Endodermal cell (in vitro differentiated cells): ENCODE results near the gene DTNA. TPM values are rescaled to one million over a fixed set of nuclear protein-coding genes. Genes with fewer than 3 reads are reported as not detected.
"Not testable (repeated sequence)": the region's sequence is repeated elsewhere in the genome, so short reads cannot be mapped to it uniquely, and the experiment has no call there.

ENCODE experiments used
- DNase-seq: peaks from one replicate; pipeline ENCODE4 v3.0.0-alpha.2; 2017
- H3K27ac ChIP-seq: 2 replicates; pipeline ENCODE4 v1.5.1; 2013; ENCODE audit warnings: mild to moderate bottlenecking, low read depth, low read length, moderate library complexity
- H3K27me3 ChIP-seq: 2 replicates; pipeline ENCODE4 v1.6.1; 2013; ENCODE audit warnings: mild to moderate bottlenecking, low read length, moderate library complexity; ENCODE audit not compliant: insufficient read depth, control insufficient read depth, poor library complexity, severe bottlenecking
- H3K36me3 ChIP-seq: 2 replicates; pipeline ENCODE4 v1.7.0; 2013; ENCODE audit warnings: mild to moderate bottlenecking, low read length, moderate library complexity; ENCODE audit not compliant: control insufficient read depth, insufficient read depth
- H3K4me1 ChIP-seq: one replicate; pipeline ENCODE4 v1.7.0; 2013; ENCODE audit warnings: low read length; ENCODE audit not compliant: control insufficient read depth, insufficient read depth
- H3K4me3 ChIP-seq: 2 replicates; pipeline ENCODE4 v1.5.1; 2013; ENCODE audit warnings: mild to moderate bottlenecking, low read length, moderate library complexity
- H3K9ac ChIP-seq: 2 replicates; pipeline ENCODE4 v1.6.1; 2013; ENCODE audit warnings: mild to moderate bottlenecking, low read length, moderate library complexity; ENCODE audit not compliant: poor library complexity, severe bottlenecking; ENCODE audit errors: extremely low read depth
- H3K9me3 ChIP-seq: 2 replicates; pipeline ENCODE4 v1.6.1; 2013; ENCODE audit warnings: mild to moderate bottlenecking, low read length, moderate library complexity; ENCODE audit not compliant: control insufficient read depth
- H3K27ac Mint-ChIP-seq: 2 replicates; pipeline ENCODE4 v1.8.0; 2020; ENCODE audit warnings: mixed read lengths
- H3K27me3 Mint-ChIP-seq: 2 replicates; pipeline ENCODE4 v1.8.0; 2021; ENCODE audit warnings: mild to moderate bottlenecking, mixed read lengths; ENCODE audit not compliant: insufficient read depth
- H3K36me3 Mint-ChIP-seq: 2 replicates; pipeline ENCODE4 v1.8.0; 2020; ENCODE audit warnings: low read depth, mixed read lengths
- H3K4me1 Mint-ChIP-seq: 2 replicates; pipeline ENCODE4 v1.8.0; 2020; ENCODE audit warnings: mixed read lengths
- H3K4me3 Mint-ChIP-seq: 2 replicates; pipeline ENCODE4 v1.8.0; 2020; ENCODE audit warnings: mild to moderate bottlenecking, moderate library complexity, mixed read lengths
- H3K9me3 Mint-ChIP-seq: 2 replicates; pipeline ENCODE4 v1.8.0; 2020; ENCODE audit warnings: mild to moderate bottlenecking, mixed read lengths
- WGBS, 2 experiments: methylation state at CpG; one replicate each; pipeline versions ENCODE4 v1.1.5 to v1.1.7; 2013; ENCODE audit warnings: missing lambda C conversion rate in 2 of 2, mixed read lengths in 1 of 2; ENCODE audit not compliant: insufficient coverage in 1 of 2, insufficient read length in 1 of 2; 5-methylcytosine and 5-hydroxymethylcytosine counted together
- total RNA-seq, 2 donors: library from RNA; stranded (reverse); fragmentation: NEBNext Ultra II Directional in 1 of 2; extraction: Animal tissue kit (Norgen Biotek cat#: 25700) in 1 of 2; gene quantifications; 2 replicates in 1 of 2; 3 replicates in 1 of 2; pipeline ENCODE4 v1.2.1, GENCODE V29; 2021
- TF ChIP-seq, protein P1 (sequence below): fragments of 200-600 bp; sonication (generic); conservative IDR thresholded peaks from 2 replicates; pipeline ENCODE4 v1.5.0; 2021; ENCODE audit warnings: antibody characterized with exemption, mild to moderate bottlenecking

DTNA gene
- total RNA-seq, 2 donors from 2014 or later: 45.6 to 51.6 TPM

DNA sequence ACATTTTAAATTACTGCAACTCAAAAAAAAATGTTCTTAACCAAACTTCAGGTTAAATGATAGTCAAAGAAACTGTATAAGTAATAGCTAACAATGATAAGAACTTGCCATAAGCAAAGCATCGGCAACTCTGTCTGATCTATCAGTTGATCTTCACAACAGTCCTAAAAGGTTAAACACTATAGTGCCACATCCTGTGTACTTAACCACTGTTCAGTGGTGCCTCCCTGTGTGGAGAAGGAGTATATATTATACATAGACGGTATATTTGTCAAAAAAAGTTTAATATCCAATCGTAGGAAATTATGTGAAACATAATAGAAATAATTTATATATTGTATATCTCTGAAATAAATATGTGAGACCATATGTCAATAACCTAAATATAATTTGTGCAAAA lies 13.0 kb downstream of the DTNA start:
- TF ChIP-seq, protein P1, sequence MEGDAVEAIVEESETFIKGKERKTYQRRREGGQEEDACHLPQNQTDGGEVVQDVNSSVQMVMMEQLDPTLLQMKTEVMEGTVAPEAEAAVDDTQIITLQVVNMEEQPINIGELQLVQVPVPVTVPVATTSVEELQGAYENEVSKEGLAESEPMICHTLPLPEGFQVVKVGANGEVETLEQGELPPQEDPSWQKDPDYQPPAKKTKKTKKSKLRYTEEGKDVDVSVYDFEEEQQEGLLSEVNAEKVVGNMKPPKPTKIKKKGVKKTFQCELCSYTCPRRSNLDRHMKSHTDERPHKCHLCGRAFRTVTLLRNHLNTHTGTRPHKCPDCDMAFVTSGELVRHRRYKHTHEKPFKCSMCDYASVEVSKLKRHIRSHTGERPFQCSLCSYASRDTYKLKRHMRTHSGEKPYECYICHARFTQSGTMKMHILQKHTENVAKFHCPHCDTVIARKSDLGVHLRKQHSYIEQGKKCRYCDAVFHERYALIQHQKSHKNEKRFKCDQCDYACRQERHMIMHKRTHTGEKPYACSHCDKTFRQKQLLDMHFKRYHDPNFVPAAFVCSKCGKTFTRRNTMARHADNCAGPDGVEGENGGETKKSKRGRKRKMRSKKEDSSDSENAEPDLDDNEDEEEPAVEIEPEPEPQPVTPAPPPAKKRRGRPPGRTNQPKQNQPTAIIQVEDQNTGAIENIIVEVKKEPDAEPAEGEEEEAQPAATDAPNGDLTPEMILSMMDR: no peak
- Histone ChIP-seq H3K4me3 (no peak overlapping the region), H3K4me1 (peaks cover 7% of the 10 kb centered on the region), H3K27me3 (no peaks in the 10 kb centered on the region), H3K27ac (no peak overlapping the region), H3K36me3 (no peaks in the 10 kb centered on the region), H3K9me3 (peaks cover 11% of the 10 kb centered on the region), H3K9ac (no peak overlapping the region)
- Mint-ChIP-seq H3K9me3 (peaks cover 21% of the 10 kb centered on the region), H3K27ac (no peak overlapping the region), H3K36me3 (peaks cover 14% of the 10 kb centered on the region), H3K27me3 (no peaks in the 10 kb centered on the region), H3K4me3 (no peak overlapping the region), H3K4me1 (peaks cover 24% of the 10 kb centered on the region)
- 100% methylated on average over 1 of the region's 3 CpGs; no CpG with 5 or more reads in 1 of the 2 experiments for WGBS, 2 experiments
- no peak for DNase-seq

DNA sequence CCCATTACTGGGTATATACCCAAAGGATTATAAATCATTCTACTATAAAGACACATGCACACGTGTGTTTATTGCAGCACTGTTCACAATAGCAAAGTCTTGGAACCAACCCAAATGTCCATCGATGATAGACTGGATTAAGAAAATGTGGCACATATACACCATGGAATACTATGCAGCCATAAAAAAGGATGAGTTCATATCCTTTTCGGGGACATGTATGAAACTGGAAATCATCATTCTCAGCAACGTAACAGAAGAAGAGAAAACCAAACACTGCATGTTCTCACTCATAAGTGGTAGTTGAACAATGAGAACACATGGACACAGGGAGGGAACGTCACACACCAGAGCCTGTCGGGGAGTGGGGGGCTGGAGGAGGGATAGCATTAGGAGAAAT lies 15.6 kb downstream of the DTNA start:
- H3K9ac ChIP-seq, H3K27me3 ChIP-seq, H3K27ac ChIP-seq, DNase-seq, H3K36me3 ChIP-seq, H3K4me3 Mint-ChIP-seq, H3K4me3 ChIP-seq, H3K27ac Mint-ChIP-seq, H3K27me3 Mint-ChIP-seq: not testable (repeated sequence)
- WGBS, 2 experiments: 90 to 96% methylated on average over 4 to 6 of the region's 6 CpGs
- Mint-ChIP-seq H3K9me3 (peaks cover 21% of the 10 kb centered on the region), H3K4me1 (peaks cover 32% of the 10 kb centered on the region), H3K36me3 (peaks cover 14% of the 10 kb centered on the region)
- peaks cover 11% of the 10 kb centered on the region for H3K9me3 ChIP-seq
- H3K4me1 ChIP-seq: peaks cover 14% of the 10 kb centered on the region

DNA sequence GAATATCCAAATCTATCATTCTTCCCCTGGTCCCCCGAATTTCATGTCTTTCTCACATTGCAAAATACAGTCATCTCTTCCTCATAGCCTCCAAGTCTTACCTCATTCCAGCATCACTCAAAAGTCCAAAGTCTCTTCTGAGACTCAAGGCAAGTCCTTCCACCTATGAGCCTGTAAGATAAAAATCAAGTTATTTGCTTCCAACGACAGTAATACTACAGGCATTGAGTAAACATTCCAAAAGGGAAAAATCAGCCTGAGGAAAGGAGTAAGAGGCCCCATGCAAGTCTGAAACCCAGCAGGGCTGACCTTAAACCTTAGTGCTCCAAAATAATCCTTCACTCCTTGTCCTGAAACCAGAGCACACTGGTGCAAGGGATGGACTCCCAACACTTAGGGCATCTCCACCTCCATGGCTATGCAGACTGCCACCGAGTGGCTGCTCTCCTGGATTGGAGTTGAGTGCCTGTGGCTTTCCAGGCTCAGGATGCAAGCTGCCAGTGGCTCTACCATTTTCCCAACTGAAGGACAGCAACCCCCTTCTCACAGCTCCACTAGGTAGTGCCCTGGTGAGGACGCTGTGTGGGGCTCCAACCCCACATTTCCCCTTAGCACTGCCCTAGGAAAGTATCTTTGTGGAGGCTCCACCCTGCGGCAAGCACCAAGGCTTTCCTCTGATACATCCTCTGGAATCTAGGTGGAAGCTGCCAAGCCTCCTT lies 16.3 kb downstream of the DTNA start:
- Mint-ChIP-seq H3K9me3 (peaks cover 21% of the 10 kb centered on the region), H3K27me3 (no peaks in the 10 kb centered on the region), H3K36me3 (peaks cover 14% of the 10 kb centered on the region), H3K27ac (peak overlapping the region; percentile 17), H3K4me3 (no peak overlapping the region), H3K4me1 (peaks cover 28% of the 10 kb centered on the region)
- TF ChIP-seq, protein P1: peak; percentile 26
- Histone ChIP-seq H3K4me1 (peaks cover 9% of the 10 kb centered on the region), H3K4me3 (no peak overlapping the region), H3K9ac (no peak overlapping the region), H3K36me3 (no peaks in the 10 kb centered on the region), H3K27me3 (no peaks in the 10 kb centered on the region), H3K27ac (no peak overlapping the region), H3K9me3 (peaks cover 11% of the 10 kb centered on the region)
- DNase-seq: peak; percentile 70
- whole genome bisulfite sequencing, 2 experiments: 85 to 88% methylated on average over 3 to 5 of the region's 5 CpGs
